HG02610 (cell line): Measurements from ENCODE around the gene ZNF878.
"Not testable (repeated sequence)": the region's sequence is repeated elsewhere in the genome, so short reads cannot be mapped to it uniquely, and the experiment has no call there.

Source experiments
- ATAC-seq: cut with Tn5 transposase; IDR thresholded peaks from one replicate; pipeline ENCODE4 v1.9.1; 2021; ENCODE audit warnings: mild to moderate bottlenecking, moderate library complexity; ENCODE audit not compliant: unreplicated experiment

The ZNF878 gene

DNA sequence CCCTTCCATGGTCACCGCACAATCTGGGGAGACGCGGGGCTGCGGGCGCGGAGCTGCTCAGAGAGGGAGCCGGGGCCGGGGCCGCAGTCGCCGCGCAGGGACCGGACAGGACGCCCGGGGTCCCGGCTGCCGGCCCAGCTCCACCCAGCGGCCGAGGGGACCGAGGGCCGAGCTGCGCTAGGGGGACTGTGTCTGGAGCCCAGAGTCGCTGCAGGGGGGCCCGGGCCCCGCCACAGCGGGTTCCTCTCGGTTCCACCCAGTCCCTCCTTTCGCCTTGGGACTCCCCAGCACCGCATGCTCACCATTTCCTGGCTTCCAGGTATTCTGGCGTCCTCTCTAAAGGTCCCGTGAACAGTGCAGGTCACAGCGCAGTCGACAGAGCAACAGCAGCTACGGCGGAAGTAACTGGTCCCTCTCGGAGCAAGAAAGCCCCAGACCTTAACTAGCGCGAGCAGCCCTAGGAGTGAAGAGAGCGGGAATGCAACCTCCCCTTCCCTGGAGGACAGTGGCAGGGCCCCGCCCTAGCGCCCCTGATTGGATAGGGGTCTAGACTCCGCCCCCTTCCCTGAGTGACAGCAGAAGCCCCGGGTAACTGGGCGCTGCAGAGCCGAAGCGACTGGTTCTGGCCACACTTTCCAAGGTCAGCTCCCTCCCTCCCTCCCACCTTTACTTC is at the start of gene ZNF878:
ZNF878 (minus strand) TSS at position 465 of the 673 bp plus-strand sequence; CDS start at position 305, 160 bp downstream.
- peak; percentile 90 for ATAC-seq

DNA sequence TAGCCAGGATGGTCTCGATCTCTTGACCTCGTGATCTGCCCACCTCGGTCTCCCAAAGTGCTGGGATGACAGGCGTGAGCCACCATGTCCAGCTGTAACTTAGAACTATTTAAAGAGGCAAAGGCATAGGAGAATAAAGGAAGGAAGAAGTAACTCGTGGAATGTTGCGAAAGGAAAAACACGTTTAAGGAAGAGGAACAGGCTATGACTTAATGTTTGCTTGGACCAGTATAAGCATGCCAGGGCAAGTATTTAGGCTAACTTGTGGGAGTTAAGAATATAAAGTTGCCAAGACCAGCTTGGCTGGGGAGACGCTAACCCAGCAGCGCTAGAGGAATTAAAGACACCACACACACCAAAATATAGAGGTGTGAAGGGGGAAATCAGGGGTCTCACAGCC is 45.3 kb upstream of the ZNF878 start:
- ATAC-seq, result no peak

DNA sequence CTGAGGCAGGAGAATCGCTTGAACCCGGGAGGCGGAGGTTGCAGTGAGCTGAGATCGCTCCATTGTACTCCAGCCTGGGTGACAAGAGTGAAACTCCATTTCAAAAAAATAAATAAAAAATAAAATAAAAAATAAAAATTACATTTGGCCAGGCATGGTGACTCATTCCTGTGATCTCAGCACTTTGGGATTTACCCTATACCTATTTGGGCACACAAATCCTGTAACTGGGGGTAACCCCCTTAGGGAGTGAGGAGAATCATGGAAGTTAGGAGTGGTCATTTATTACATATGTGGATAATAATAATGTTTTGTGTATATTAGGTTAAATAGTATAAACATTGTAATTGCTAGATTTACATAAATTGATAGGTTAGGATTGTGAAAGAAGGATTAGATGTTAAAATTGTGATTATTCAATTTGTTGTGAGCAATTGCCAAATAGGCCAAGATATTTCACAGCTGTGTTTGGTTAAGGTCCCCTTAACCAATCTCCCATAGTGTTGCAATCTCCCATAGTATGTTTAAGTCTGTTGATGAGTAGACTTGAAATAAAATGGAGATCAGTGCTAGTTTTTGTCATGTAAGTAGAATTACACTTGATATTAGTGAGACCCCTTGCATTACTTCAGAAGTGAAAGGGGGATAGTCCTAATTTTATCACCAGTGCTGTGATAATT is 42.5 kb upstream of the ZNF878 start:
- no peak for ATAC-seq

DNA sequence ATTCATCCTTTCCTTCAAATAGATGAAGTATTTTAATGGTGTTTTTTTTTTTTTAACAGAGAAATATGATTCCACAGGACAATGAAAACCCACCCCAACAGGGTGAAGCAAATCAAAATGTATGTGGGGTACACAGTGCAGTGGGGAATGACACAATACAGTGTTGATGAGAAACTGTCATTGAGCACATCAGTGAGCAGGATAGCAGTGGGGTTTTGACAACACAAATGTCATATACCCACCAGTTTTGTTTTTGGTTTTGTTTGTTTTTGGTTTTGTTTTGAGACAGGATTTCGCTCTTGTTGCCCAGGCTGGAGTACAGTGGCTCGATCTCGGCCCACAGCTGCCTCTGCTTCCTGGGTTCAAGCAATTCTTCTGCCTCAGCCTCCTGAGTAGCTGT is 41.0 kb upstream of the ZNF878 start:
- no peak for ATAC-seq

DNA sequence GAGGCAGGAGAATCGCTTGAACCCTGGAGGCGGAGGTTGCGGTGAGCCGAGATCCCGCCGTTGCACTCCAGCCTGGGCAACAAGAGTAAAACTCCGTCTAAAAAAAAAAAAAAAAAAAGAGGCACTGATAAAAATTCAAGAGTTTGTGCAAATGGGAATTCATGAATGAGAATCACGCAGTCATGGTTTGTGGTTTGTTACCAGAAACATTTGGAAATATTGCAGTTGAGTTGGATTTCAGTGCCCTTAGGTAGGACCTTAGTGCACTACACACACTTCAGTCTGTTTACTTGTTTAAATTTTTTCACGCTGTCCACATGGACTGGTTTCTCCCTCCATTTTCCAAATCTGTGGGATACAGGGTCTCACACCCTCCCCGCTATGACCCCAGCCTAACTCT is 40.2 kb upstream of the ZNF878 start:
- ATAC-seq, result no peak

DNA sequence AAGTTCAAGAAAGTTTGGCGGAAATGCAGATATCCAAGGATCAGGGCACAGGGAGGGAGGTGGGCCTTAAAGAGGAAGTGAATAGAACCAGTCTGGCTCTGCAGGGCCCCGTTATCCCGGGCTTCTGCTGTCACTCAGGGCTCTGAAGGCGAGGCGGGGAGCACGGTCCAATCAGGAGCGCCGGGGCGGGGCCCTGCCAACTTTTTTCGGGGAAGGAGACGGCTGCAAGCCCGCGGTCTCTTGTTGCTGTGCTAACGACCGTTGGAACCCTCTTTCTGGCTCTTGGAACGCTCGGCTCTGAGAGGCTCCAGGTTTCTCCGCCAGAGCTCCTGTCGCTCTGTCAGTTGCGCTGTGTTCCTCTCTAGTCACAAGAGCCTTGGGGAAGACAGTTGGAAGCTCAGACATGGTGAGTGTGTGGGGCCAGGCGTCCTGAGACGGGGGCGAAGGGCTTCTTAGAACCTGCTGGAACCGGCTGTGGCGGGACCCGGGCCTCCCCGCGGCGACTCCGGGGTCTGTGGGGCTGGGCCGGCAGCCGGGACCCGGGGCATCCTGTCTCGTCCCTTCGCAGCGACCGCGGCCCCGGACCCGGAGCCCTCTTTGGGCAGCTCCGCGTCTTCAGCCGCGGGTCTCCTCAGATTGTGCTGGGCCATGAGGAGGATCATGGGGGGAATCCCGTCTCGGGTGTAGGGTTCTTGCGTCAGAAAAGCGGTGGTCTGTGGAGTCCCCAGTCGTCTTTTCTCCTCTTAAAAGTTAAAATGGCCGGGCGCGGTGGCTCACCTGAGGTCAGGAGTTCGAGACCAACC is 39.5 kb upstream of the ZNF878 start:
- peak; percentile 75 for ATAC-seq

DNA sequence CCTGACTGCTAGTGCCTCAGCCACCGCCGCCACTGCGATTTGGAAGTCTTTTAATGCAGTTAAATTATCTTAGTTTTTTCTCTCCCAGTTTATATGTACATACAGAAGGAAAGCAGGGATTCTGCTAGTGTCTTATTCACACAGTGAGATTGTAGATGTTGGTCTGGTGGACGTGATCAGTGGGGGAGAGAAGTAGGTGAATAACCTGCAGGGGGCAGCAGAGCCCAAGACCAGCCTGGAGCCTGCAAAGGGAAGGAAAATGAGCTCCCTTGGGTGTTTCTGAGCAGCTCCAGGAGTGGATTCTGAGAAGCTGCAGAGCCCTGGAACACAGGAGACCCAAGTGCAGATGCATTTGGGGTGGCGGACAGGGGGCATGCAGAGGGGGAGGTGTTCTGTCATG is 38.0 kb upstream of the ZNF878 start:
- no peak for ATAC-seq

DNA sequence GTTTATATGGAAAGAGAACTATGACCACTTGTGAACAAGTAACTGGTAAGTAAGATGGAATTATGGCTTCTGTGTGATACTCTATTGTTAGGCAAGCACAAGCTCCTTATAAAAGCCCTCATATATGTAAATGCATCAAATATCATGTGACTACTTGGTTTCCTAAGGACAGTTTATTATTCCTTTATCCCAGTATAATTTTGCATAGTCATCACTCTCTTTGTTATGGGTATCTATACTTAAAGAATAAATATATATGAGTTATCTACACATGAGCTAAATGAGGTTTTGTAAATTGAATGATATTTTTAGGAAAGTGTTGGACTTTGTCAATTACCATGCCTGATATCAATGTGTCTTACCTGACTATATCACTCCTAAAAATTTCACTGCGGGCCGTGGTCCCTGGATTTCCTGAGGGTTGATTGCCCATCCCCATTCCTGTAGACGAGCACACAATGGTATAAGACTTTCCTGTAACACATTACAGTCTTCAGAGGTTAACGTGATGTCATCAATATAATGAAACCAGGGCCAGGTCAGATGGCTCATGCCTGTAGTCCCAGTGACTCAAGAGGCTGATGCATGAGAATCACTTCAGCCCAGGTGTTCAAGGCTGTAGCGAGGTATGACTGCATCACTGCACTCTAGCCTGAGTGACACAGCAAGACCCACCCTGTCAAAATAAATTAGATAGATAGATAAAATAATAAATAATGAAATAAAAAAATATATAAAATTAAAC is 32.5 kb upstream of the ZNF878 start:
- no peak for ATAC-seq

DNA sequence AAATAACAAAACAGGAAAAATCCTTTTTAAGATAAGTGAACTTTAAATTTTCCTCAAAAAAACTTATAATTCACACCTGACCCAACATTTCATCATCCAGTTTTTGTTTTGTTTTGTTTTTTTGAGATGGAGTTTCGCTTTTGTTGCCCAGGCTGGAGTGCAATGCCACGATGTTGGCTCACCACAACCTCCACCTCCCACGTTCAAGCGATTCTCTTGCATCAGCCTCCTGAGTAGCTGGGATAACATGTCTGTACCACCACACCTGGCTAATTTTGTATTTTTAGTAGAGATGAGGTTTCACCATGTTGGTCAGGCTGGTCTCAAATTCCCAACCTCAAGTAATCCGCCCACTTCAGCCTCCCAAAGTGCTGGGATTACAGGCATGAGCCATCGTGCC is 30.6 kb upstream of the ZNF878 start:
- ATAC-seq, result not testable (repeated sequence)

DNA sequence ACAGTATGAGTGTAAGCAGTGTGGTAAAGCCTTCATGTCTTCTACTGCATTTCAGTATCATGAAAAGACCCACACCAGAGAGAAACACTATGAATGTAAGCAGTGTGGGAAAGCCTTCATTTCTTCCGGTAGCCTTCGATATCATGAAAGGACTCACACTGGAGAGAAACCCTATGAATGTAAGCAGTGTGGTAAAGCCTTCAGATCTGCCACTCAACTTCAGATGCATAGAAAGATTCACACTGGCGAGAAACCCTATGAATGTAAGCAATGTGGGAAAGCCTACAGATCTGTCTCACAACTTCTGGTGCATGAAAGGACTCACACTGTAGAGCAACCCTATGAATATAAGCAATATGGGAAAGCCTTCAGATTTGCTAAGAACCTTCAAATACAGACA is 24.6 kb upstream of the ZNF878 start:
- no peak for ATAC-seq

DNA sequence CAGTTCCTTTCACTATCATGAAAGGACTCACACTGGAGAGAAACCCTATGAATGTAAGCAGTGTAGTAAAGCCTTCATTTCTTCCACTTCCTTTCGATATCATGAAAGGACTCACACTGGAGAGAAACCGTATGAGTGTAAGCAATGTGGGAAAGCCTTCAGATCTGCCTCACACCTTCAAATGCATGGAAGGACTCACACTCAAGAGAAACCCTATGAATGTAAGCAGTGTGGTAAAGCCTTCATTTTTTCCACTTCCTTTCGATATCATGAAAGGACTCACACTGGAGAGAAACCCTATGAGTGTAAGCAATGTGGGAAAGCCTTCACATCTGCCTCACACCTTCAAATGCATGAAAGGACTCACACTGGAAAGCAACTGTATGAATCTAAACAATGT is 23.6 kb upstream of the ZNF878 start:
- not testable (repeated sequence) for ATAC-seq

DNA sequence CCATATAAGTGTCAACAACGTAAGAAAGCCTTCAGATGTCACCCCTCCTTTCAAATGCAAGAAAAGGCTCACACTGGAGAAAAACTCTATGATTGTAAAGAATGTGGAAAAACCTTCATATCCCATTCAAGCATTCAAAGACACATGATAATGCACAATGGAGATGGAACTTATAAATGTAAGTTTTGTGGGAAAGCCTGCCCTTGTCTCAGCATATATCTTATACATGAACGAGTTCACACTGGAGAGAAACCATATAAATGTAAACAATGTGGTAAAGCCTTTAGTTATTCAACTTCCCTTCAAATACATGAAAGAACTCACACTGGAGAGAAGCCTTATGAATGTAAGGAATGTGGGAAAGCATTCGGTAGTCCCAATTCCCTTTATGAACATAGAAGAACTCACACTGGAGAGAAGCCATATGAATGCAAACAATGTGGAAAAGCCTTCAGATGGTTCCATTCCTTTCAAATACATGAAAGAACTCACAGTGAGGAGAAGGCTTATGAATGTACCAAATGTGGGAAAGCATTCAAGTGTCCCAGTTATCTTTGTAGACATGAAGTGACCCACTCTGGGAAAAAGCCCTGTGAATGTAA is 22.9 kb upstream of the ZNF878 start:
- no peak for ATAC-seq

DNA sequence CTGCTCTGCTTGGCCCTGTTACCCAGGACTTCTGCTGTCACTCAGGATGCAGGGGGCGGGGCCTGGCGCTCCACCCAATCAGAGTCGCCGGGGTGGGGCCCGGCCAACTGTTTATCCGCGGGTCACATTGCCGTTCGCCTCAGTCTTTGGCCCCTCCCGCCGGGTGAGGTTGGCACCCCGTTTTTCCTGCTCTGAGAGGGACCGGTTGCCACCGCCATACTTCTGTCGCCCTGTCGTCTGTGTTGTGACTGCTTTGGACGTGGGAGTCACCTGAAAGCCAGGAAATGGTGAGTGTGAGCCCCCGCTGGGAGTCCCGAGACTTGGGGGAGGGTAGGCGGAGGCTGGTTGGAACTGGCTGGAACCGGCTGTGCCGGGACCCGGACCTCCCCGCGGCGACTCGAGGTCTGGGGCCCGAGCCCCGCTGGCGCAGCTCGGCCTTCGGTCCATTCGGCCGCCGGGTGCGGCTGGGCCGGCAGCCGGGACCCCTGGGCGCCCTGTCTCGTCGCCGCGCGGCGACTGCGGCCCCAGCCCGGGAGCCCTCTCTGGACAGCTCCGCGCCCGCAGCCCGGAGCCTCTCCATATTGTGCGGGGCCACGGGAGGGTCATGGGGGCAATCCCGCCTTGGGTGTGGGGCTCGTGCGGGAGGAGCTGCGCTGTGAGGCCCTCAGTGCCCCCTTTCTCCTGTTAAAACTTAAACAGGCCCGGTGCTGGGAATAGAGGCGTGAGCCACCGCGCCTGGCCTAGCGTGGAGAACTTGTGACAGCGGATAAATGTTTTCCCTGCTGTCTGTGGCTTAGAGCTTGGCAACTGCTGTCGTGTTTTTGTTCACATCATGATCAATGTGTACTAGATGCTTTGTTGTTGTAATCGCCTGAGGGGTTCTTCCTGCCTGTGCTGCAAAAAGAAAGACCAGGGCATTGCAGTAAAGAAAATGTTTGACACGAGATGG is 12.1 kb upstream of the ZNF878 start, which contains the start of gene ZNF844:
ZNF844 (plus strand) TSS at position 142 of the 949 bp plus-strand sequence; CDS start at position 285, 143 bp downstream.
- peak; percentile 78 for ATAC-seq

DNA sequence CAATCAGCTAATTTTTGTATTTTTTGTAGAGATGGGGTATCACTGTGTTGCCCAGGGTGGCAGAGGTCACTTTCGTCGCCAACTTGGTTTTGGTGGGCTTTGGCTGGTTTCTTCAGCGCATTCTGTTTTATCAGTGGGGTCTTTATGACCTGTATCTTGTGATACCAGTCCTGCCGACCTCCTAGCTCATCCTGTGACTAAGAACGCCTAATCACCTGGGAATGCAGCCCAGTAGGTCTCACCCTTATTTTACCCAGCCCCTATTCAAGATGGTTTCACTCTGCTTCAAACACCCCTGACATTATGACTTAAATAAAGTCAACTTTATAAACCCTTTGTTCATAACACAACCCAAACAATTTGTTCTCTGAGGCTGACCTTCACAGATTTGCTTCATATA is 3.0 kb upstream of the ZNF878 start:
- no peak for ATAC-seq

DNA sequence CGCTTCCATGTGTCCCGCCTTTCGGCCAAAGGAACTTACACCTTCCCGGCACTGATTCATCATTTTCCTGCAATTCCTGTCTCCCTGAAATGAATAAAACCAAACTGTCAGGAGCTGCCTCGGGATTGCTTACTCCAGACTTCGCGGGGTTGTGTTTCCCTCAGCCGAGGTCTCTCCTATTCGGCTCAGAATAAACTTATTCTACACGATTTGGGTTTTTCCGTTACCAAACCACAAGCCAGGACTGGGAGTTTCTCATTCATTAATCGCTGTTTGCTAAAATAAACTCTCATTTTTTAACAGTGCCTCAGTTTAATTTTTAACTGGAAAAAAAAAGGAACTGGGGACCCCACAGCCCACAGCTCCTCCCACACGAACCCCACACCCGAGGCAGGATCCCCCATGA is 667 bp downstream of the ZNF878 start:
- ATAC-seq, result peak; percentile 7

DNA sequence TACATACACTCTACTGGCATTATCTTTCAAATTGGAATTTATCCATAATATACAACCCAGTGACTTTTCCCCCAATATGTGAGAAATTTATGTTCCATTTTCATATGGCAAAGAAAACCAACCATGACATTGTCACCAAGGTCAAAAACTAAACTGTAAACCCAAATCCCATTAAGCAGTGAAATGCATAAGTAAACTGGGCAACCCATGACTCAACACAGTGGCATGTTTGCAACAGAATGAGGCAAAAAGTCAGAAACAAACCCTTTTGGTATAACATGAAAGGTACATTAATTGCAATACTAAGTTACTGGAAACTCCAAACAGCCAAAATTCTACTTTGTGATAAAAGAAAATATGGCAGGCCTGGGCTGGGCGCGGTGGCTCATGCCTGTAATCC is 4.9 kb downstream of the ZNF878 start:
- ATAC-seq, result no peak

DNA sequence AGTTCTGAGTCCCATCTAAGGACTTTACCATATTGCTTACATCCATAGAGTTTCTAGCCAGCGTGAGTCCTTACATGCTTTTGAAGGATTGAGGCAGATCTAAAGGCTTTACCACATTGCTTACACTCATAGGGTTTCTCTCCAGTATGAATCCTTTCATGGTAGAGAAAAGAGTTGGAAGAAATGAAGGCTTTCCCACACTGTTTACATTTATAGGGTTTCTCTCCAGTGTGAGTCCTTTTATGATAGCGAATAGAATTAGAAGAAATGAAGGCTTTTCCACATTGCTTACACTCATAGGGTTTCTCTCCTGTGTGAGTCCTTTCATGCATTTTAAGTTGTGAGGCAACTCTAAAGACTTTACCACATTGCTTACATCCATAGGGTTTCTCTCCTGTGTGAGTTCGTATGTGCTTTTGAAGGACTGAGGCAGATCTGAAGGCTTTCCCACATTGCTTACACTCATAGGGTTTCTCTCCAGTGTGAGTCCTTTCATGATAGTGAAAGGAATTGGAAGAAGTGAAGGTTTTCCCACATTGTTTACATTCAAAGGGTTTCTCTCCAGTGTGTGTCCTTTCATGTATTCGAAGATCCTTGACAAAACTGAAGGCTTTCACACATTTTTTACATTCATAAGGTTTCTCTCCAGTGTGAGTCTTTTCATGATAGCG is 8.9 kb downstream of the ZNF878 start:
- ATAC-seq, result no peak

DNA sequence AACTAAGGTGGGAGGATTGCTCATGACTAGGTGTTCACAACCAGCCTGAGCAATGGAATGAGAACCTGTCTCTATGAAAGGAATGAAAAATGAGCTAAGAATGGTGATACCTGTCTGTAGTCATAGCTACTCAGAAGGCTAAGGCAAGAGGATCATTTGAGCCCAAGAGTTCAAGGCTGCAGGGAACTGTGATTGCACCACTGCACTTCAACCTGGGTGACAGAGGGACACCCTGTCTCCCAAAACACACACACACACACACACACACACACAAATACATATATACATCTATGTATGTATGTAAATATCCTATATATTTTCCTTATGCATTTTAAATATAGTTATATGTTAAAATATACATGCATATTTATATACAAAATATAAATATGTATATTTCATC is 9.9 kb downstream of the ZNF878 start:
- no peak for ATAC-seq
